Skeletal muscle cell (primary cell): ENCODE results near the gene A1BG.
"Not testable (repeated sequence)": the region's sequence is repeated elsewhere in the genome, so short reads cannot be mapped to it uniquely, and the experiment has no call there.

ENCODE experiments used
- DNase-seq: peaks from one replicate; pipeline ENCODE4 v3.0.0-alpha.2; 2010; ENCODE audit warnings: low read depth
- H3K4me3 ChIP-seq: 2 replicates; pipeline ENCODE4 v1.5.1; 2011; ENCODE audit warnings: low read depth, mild to moderate bottlenecking, control low read depth, low read length, moderate library complexity

Gene A1BG

DNA sequence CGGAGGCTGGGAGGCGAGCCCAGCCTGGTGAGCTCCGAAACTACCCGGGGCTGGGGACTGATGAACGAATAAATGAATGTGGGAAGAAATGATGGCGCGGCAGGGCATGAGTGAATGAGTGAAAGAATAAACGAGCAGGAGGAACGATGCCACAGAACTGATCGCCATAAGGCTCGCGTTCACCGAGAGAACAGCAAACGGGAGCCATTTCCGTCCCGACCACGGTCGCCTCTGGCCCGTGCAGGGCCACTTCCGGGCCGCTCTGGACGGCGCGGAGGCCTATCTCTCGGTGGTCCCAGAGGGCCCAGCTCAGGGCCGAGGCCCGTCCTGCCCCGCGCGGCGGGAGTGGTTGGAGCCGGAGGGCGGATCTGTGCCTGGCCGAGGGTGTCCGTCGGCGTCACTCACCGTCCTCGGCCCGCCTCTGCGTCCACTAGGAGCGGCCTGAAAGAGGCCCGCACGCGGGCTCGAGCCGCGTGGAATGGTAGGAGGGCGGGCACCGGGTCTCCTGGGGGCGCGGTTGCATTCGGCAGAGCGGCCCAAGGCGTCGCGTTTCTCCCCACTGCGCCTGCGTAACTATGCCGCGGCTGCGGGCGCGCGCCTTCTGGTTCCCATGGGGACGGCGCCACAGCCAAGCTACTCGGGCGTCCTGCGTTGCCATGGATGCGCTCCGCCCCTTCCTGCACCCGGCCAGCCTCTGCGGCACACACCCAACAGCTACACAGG, 9.1 kb upstream of the A1BG start, which contains the start of gene ZNF497:
TSS of gene ZNF497 (minus strand) at position 480 of the 723 bp plus-strand sequence. CDS start 5,116 bp downstream, outside the sequence.
- H3K4me3 ChIP-seq: peak within 1 kb of the TSS; percentile 76
- peak; percentile 73 for DNase-seq

DNA sequence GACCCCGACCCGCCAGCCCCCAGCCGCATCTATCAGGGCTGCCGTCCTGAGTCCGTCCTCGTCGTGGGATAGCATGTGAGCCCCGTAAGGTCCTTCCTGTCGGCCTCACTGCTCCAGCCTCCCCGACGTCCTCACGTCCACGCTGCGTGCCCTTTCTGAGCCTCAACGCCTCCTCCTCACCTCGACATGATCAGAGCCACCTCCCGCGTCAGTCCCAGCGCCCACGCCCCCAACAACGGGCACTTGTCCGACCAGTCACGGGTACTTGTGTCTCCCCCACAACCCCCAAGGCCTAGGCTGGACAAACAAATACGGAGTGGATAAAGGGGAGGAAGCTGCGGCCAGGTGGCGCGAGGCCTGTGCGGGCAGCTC, 8.6 kb upstream of the A1BG start:
- peak overlapping the region; percentile 76 for H3K4me3 ChIP-seq
- no peak for DNase-seq

DNA sequence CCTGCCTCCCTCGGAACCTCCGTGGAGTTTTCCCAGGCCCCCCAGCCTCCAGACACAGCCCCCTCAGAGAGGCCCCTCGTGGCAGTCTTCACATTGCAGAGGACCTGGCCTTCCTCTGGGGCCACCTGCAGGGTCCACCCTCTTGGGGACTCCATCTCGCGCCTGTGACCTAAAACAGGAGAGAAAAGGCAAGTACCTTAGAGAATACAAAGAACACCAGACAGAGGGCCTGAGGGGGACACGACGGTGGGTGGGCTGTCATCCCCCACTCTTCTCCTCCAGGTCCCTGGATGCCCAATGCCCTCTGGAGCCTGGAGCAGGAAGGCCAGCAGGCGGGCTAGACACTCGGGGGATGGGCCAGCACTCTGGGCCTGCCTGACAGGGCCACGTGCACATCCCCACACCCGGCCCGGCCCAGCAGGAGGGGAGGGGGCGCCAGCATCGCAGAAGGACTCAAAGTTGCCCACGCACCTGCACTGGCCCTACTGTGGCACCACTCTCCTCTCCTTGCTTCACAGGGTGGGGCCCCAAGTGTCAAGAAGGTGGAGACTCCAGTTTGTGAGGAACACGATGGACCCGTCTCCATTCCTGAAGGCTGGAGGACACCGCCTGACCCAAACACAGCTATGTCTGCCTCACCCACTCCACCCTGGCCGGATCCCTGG, 4.3 kb upstream of the A1BG start:
- no peak for DNase-seq
- H3K4me3 ChIP-seq: no peak overlapping the region

DNA sequence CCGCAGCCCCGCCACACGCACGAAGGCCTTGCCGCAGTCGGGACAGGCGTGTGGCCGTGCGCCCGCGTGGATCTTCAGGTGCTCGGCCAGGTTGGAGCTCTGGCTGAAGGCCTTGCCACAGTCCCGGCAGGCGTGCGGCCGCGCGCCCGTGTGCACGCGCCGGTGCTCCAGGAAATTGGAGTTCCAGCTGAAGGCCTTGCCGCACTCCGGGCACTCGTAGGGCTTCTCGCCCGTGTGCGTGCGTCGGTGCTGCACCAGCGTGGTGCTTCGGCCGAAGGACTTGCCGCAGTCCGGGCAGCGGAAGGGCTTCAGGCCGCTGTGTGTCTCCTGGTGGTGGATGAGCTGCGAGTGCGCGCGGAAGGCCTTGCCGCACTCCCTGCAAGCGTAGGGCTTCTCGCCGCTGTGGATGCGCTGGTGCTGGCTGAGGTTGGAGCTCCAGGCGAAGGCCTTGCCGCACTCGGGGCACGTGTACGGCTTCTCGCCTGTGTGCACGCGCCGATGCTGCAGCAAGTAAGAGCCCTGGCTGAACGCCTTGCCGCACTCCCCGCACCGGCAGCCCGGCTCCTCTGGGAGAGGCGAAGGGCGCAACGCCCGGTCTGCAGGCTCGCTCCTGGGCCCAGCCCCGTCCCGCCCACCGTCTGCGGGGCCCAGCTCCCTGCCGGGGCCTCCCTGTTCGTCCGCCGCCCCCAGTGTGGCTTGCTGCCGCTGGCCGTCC, 3.6 kb upstream of the A1BG start:
- peak overlapping the region; percentile 28 for H3K4me3 ChIP-seq
- DNase-seq: no peak

DNA sequence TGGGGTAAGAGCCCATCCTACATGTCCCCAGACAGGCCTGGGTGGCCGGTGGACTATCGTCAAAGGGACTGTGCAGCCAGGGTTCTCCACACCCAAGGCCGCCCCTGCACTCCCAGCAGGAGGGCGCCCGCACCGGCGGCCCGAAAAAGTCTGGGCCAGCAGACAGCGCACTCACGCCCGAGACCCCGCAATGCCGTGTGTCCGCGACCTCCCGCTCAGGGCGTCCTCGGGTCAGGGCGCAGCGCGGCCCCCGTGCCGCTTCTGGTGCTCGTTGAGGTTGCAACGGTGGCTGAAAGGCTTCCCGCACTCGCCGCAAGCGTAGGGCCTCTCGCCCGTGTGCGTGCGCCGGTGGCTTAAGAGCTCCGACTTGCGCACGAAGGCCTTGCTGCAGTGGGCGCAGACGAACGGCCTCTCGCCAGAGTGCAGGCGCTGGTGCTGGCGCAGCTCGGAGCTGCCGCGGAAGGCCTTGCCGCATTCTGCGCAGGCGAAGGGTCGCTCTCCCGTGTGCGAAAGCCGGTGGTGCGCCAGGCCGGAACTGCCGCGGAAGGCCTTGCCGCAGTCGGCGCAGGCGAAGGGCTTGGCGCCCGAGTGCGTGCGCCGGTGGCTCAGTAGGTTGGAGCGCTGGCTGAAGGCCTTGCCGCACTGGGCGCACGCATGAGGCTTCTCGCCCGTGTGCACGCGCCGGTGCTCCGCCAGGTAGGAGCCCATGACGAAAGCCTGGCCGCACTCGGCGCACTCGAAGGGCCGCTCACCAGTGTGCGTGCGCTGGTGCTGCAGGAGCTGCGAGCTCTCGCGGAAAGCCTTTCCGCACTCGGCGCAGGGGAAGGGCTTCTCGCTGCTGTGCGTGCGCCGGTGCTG, 2.8 kb upstream of the A1BG start:
- H3K4me3 ChIP-seq: peak overlapping the region; percentile 28
- DNase-seq: no peak

DNA sequence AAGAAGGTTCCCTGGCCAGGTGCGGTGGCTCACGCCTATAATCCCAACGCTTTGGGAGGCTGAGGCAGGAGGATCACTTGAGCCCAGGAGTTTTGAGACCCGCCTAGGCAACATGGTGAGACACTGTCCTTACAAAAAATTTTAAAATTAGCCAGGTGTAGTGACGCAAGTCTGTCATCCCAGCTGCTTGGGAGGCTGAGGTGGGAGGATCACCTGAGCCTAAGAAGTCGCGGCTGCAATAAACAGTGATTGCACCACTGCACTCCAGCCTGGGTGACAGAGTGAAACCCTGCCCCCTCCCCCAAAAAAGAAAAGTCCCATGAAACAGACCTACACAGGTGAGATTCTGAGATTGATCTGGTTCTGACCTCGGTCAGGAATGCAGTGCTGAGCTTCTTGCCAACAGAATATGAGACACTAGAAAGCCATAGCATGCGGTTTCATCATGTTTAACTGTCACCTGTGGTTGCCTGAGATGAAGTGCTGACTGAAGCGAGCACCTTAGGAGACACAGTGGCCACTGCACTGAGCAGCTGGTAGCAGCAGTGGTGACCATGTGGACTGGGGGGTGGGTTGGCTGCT, 2.0 kb upstream of the A1BG start:
- DNase-seq: no peak
- no peak overlapping the region for H3K4me3 ChIP-seq

DNA sequence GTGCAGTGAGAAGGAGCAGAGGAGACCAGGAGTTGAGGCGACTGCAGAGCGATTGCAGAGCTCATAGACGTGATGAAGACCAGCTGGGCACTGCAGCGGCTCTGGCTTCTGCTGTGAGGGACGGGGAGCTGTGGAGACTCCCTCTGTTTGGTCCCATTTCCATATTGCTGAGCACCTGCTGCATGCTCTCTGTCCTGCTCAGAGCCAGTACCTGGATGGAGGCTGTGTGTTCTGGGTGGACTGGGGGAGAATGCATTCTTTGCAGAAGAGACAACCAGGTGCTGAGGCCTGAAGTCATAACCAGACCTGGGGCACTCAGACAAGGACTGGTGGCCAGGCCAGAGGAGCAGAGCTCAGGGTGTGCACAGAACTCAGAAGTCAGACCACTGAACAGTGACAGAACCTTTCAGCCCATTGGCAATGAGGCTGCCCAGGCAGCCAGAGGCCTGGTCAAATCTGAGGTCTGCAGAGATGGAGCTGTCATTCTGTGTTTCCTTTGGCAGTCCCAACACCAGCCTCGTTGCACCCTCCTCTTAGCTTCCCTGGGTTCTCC, 1.3 kb upstream of the A1BG start:
- no peak overlapping the region for H3K4me3 ChIP-seq
- DNase-seq: no peak

DNA sequence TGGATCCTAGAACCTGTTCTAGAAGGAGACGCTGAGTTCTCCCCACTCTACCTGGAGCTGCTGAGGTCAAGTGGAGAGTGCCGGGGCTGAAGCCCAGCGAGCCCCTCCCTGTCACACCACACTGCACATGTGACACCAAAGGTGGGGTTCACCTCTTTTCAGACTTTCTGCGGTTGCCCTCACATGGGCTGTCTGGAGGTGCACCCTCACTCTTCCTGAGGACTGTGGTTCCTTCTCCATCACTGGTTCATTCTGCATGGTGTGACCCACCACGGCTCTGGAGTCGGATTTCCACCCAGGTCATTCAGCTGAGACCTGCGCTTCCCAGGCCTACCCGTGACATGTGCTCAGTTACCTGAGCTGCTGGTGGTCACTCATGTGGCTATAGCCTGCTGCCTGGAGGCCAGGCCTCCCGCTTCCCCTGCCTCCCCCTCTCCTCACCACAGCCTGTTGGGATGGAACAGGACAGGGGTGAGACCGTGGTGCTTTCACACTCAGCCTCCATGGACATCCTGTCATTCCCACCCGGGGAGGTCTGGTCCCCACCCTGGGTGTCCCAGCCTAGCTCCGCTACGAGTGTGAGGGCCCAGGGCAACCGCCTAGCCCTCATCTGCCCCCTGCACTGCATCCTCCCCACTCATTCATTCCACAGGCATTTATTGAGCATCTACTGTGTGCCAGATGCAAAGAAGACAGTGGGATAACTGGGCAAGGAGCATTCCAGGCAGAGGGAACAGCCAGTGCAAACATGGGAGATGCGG, 605 bp upstream of the A1BG start:
- H3K4me3 ChIP-seq: no peak overlapping the region
- DNase-seq: no peak

DNA sequence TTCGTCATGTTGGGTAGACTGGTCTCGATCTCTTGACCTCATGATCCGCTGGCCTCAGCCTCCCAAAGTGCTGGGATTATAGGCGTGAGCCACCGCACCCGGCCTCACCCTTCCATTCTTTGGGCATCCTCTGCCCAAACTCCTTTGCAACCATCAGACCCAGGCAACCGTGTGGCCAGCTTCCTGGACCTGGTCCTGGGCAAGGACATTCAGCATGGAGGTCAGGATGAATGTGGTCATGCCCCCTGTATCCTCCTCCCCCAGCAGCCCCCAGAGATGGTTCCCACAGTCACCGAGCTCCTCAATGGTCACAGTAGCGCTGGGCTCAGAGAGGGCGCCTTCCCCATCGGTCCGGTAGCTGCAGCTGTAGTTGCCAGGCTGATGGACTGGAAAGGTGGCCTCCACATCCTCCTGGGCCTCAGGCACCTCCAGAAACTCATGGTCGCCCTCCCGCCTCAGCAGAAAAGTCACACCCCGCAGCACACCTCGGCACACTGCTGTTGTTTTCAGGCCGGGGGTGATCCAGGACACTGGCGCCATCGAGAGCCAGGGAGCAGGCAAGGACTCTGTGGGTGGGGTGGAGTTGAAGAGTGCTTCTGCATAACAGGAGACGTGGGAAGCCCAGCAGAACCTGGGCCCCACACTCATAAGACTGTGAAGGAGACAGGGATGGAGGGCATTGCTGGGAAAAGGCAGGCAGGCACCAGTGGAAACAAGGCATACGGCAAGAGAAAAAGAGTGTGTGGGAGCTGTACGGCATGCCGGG, 1.1 kb downstream of the A1BG start:
- no peak for DNase-seq
- no peak overlapping the region for H3K4me3 ChIP-seq

DNA sequence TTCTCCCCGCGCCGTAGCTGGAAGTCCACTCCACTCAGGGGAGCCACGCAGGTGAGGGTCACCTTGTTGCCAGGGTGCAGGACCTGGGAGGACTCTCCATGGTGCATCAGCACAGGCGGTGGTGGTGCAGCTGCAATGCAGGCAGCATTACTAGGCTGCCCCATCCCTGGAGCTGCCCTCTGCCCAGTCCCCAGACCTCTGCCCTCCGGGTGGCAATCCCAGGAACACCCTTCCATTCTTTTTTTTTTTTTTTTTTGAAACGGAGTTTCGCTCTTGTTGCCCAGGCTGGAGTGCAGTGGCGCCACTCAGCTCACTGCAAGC, 1.8 kb downstream of the A1BG start:
- H3K4me3 ChIP-seq: no peak overlapping the region
- DNase-seq: no peak

DNA sequence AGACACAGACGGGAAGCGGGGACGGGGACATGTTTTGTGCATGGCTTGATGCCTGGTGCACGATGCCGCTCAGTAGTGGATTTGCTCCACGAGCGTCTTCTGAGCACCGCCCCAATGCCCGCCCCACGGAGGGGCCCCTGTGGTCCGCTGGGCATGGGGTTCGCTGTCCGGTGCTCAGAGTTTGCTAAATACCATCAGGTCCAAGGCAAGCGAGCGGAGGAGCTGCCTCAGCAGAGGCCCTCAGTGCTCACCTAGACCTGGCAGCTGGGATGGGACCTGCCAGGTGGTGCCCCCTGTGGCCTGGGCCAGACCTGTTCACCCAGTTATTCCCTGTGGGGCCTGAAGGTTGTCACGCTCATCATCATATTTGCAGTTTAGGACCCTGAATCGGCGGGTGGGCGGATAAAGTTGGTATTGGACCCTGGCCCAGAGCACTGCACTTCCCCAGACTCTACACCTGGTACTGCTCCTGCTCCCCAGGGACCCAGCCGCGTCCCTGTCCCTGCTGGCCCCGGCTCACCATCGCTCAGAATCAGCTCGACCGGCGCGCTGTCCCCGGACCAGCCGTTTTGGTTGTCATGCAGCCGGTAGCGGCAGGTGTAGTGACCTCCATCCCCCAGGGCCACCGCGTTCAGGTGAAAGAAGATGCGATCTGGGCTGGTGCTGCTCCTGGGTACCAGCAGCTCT, 2.3 kb downstream of the A1BG start:
- H3K4me3 ChIP-seq: no peak overlapping the region
- DNase-seq: no peak

DNA sequence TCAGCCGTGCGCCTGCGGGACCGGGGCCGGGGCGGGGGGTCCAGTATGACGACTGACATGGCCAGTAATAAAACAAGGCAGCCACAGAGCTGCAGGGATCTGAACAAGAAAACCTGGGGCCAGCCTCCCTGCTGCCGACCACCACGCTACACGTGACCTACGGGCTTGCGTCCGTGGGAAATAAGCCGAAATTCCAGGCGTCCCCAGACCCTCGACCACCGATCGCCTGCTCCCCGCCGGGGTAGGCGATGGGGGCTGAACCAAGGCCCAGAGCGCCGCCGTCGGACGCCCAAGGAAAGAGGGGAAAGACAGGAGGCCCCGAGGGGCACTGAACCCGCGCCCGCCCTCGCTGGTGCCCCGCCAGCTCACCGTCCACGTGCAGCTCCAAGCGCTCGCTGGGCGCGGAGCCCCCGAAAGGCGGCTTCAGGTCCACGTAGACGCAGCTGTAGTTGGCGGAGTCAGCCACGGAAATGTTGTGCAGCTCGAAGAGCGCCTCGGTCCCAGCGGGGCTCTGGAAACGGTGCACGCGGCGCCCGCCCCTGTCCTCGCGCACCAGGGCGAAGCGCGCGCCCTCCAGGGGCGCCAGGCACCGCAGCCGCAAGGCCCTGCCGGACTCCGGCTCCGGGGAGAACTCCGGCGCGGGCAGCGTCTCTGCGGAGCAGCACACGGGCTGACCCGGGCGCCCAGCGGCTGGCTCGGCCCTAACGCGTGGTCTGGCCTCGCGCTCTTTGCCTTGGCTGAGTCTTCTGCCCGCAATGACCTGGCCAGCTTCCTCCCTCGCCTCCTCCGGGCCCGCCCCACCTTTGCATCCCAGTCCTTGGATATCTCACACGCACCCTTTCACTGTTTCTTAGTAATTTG, 3.1 kb downstream of the A1BG start:
- DNase-seq: no peak
- H3K4me3 ChIP-seq: no peak overlapping the region

DNA sequence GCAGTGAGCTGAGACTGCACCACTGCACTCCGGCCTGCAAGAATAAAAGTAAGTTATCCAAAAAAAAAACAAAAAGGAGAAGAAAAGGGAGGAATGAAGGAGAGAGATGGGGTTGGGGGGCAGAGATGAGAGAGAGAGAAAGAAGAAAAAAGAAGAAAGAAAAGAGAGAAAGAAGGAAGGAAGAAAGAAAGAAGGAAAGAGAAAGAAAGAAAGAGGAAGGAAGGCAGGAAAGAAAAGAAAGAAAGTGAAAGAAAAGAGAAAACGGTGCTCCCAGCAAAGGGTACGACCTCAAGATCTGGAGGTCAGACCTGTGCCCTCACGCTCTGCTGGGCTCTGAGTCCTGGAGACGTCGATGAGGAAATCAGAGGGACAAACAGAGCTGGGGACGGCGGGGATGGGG, 3.7 kb downstream of the A1BG start:
- DNase-seq: no peak
- H3K4me3 ChIP-seq: no peak overlapping the region

DNA sequence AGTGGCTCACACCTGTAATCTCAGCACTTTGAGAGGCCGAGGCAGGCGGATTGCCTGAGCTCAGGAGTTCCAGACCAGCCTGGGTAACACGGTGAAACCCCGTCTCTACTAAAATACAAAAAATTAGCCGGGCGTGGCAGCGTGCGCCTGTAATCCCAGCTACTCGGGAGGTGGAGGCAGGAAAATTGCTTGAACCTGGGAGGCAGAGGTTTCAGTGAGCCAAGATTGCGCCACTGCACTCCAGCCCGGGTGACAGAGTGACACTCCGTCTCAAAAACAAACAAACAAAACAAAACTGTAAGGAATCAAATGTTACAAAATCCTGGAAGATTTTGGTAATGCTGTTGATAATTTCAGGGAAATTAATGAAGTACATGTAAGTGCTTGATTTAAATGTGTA, 5.2 kb downstream of the A1BG start:
- DNase-seq: not testable (repeated sequence)
- peak overlapping the region; percentile 66 for H3K4me3 ChIP-seq

DNA sequence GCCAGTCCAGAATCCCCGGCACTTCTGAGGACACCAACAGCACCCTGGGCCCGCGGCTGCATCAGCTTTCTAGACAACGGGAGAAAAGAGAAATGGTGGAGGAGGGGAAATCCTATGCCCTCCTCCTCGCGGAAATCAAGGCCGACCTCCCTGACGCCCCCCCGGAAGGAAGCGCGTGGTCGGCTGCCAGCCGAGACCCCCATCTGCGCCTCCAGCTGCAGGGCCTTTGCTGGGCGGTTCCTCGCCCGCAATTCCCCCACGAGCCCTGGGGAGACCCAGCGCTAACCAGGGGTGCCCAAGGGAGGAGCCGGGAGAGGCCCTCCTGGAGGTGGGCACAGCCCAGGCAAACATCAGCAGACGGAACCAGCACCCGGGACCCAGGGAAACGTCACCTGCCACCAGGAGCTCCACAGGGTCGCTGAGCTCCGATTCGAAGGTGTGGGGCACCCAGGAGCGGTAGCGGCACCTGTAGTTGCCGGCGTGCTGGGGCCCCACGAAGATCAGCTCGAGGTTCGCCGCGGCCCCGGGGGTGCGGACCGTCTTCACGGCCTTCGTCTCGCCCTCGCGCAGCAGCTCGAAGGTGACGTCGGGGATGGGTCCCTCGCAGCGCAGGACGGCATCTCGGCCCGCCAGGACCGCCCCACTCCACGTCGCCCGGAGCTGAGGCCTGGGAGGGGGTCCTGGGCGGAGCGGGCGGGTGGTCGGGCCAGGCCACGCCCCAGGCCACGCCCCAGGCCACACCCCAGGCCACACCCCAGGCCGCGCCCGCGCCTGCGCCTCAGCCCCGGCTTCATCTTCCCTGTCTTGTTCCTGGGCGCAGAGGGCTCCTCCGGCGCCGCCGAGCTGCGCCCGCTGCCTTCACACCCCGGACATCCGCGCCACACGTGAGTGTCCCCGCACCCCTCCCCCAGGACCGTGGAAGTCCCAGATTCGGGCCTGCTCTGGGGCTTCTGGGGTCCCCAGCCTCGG, 6.0 kb downstream of the A1BG start:
- peak overlapping the region; percentile 66 for H3K4me3 ChIP-seq
- DNase-seq: no peak
